ENCODE results near the gene TSPAN18.

TSPAN18 gene

DNA sequence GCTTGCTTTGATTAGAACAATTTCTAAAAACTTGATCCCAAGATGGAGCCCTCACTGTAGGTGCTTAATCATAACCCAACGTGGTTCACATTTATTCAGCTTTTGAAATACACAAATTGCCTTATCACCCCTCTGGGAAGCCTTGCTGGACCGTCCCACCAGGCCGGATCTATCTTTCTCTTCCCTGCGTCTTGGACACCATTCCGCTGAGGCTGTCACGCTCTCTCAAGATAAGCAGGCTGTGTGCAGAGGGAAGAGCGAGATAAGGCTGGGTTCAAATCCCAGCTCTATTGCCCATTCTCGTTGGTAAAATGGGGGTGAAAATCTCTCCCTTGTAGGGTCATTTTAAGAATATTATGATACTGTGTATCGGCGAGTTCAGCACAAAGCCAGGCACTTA lies 244.4 kb downstream of the TSPAN18 start:
- no peak for DNase-seq

DNA sequence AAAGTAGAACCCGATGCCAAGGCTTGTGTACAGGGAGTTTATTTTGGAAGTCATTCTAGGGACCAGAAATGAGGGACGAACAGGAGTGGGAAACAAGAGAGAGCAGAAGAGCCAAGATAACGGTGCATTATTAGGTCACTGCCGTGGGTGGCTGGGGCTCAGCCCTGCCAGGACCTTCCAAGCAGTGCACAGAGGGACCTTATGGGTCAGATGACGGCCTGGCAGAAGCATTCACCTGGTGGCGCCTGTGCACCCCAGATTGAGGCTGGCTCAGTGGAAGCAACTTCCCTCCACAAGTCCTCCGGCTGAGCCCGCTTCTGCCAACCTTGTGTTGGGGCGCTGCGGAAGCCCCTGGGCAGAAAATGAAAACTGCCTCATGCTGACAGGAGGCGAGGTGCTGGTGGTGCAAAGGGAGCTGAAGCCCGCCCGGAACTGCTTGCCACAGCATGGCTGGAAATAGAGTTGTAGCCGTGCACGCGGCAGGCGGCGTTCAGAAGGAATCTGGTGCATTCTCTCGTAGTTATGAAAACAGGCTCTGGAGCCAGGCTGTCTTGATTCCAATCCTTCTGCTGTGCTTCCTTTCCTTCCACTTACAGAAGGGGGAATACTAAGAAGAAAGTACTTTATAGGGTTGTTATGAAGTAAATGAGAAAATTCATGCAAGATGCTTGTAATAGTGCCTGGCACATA lies 246.1 kb downstream of the TSPAN18 start:
- DNase-seq: no peak

DNA sequence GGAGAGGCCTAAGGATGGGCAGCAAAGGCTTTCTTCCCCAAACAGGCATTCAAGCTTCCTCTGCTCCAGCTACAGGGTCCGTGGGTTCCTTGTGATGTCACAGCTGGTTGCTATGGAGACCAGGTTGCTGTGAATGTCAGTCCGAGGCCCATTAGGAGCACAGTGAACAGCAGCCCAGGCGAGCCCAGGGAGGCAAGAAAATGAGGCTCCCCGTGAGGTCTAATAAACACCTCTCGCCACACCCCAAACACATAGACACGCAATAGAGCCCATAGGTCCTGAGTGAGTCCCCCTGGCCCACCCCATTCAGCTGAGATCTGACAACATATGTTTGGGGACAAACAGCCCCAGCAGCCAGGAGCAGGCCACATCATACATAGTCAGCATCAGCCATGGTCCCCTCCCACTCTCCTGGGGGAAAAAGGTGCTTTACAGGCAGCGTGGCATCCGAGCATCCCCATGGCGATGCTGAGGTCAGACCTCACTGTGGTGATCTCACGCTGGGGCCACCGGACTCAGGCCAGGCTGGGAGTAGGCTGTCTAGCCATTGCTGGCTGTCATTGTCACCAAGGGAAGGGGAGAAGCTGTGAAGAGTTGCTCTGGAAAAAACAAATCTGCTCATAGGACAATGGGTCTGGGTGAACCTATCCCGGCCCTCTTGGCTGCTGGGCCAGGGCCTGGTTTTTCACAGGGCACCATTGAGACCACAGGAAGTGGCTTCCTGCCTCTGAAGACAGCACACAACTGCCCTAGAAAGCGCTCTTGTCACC lies 247.1 kb downstream of the TSPAN18 start:
- DNase-seq: no peak

DNA sequence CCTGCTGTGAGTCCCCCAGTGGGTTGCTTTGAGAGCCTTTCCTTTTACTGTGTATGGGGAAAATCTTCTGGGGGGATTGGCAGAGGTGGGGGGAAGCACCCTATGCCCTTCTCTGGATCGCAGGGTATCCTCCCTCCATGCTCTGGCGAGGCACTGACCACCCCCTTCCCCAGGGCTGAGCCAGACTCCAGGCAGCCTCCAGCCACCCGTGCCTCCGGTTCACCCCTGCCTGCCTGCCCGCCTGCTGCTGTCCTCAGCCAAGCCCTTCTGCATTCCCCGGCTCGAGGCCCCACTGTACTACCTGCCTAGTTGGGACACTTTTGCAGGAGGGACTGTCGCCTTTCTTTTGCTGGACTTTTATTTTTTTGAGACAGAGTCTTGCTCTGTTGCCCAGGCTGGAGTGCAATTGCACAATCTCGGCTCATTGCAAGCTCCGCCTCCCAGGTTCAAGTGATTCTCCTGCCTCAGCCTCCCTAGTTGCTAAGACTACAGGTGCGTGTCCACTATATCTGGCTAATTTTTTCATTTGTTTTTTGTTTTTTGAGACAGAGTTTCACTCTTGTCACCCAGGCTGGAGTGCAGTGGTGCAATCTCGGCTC lies 247.7 kb downstream of the TSPAN18 start:
- no peak for DNase-seq

DNA sequence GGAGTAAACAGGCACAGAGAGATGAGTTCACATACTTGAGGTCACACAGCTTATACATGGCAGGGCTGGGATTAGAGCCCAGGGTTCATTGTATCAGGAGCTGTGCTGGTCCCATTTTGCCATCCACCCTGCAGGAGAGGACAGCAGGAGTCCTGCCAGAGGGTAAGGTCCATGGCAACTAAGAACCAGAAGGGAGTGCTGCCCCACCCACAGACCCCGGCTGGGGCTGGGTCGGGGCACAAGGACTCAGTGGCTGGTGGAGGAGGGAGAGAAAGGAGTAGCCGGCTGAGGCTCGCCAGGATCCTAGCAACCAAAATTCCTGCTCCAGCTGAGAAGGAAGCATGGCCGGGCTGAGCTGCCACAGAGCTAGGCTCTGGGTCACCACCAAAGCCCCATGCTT lies 249.8 kb downstream of the TSPAN18 start:
- no peak for DNase-seq

DNA sequence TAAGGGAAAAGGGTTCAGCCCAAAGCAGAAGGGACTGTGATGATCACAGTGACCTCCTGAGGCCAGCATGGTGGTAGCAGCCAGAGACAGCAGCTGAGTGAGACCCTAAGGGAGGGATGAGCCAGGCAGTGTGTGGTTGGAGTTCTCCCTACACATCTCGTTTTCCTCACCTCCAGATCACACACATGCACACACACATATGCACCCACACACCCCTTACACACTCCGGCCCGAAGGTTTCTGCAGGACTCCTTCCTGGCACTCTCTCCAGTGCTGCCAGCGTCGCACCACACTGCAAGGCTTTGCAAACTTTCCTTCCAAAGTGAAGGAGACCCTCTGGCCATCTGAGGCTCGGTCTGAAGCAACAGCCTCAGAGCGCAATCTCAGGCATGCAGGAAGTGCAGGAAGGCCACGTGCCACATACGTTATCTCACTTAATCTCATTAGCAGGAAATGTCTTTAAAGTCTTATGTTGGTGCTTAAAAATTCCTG lies 250.8 kb downstream of the TSPAN18 start:
- no peak for DNase-seq

DNA sequence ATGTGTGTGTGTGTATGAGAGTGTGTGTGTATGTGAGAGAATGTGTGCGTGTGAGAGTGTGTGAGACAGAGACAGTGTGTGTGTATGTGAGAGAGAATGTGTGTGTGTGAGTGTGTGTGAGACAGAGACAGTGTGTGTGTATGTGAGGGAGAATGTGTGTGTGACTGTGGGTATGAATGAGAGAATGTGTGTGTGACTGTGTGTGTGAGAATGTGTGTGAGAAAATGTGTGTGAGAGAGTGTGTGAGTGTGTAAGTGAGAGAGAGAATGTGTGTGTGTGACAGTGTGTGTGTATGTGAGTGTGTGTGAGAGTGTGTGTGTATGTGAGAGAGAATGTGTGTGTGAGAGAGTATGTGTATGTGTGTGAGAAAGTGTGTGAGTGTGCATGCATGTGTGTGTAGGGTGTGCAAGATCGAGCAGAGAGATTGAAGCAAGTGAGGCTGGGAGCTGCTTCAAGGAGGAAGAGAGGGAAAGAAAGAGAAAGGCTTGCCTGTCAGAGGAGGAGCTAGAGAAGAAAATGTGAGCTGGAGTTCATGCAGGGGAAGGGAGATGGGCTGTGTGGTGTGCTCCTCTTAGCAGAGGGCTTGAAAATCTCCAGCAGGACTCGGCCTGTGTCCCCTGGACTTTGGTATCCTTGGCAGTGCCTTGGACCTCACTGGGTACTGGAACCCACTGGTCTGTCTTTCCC lies 251.7 kb downstream of the TSPAN18 start:
- no peak for DNase-seq

DNA sequence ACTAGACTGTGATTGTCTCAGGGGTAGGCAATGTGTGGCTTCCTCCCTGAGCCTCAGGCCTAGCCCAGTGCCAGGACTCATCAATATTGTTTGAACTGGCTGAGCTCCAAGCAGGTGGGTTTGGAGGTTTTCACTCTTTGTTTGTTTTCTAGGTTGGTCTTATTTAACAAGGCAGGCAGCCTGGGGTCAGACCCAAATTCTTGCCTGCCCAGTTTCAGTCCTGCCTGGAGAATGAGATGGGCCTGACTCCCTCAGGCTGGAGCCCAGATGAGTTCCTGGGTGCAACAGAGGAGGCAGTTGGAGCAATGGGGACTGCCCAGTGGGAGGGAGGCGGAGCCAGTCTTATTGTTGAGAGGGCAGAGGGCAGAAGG lies 252.2 kb downstream of the TSPAN18 start:
- no peak for DNase-seq

DNA sequence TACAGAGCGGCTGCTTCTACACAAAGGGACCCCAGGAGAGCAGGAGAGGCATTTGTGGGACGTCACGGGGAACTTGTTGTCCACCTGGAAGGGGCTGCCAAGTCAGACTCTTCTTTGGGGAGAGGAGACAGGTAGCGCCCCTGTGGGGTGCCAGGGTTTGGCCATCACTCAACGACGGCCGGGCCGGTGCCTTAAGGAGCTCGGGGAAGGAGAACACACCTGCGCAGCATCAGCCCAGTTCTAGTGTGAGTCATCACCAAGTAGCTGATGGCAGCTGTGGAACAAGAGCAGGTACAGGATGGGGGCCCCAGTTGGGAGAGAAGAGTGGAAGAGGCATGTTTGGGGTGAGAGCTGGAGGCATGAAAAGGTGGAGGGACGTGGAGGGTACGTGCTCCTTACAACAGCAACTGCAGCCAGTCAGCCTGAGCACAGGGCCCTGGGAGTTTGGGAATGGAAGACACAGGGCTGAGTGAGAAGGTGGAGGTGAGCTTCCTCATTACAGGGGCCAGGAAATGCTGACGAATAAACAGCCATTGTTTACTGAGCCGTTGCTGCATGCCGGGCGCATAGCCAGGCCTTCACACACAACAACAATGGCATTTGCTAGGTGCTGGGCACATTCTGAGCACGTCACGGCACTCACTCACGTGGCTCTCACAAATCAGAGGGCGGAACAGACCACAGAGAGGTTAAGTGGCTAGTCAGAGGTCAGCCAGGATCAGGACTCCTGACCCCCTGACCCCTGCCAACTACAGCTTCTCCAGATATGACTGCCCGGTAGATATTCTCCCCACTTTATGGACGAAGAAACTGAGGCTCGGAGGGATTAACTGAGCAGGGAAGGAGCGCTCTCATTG lies 253.0 kb downstream of the TSPAN18 start:
- no peak for DNase-seq

DNA sequence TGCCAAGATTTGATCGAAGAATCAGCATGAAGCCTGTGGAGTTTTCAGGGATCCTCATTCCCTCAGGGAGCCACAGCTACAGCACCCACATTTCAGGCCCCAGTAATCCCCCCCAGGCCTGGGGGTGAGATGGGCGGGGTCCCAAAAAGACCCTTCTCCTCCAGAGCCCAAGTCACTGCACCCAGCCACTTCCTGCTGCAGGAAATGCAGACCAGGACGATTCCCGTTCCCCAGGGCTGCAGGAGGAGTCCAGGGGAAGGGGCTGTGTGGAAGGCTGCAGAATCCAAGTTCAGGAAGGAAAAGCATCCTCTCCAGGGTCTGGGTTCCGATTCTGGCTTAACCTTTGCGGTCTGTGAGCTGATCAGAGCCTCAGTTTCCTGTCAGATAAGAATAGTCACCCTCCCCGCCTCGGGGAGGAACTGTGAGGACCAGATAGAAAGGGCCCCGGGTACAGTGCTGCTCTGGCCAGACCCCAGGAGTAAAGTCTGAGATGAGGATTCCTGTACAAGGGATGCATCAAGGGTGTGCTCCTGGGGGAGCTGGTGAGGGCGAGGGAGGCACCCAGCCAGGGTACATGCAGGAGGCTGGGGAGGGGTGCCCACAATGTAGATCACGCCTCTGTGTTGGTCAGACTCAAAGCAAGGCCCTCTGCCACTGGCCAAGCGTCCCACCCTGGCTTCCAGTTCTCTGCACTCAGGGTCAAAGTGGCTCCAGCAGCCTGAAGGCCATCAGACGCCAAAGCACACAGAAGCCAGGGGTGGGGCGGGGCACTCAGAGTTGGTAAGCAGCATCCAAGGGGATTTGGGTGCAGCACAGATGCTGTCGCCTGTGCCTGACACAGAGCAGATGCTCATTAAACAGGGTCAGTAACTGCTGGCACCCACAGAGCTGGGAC lies 254.0 kb downstream of the TSPAN18 start:
- DNase-seq: no peak
